ENCODE measurements around the gene SERPINI1. TPM values are rescaled to one million over a fixed set of nuclear protein-coding genes. Genes with fewer than 3 reads are reported as not detected.

SERPINI1 gene
- total and polyA plus RNA-seq, 11 donors = 5.6 to 18.5 (median 10.7) TPM

DNA sequence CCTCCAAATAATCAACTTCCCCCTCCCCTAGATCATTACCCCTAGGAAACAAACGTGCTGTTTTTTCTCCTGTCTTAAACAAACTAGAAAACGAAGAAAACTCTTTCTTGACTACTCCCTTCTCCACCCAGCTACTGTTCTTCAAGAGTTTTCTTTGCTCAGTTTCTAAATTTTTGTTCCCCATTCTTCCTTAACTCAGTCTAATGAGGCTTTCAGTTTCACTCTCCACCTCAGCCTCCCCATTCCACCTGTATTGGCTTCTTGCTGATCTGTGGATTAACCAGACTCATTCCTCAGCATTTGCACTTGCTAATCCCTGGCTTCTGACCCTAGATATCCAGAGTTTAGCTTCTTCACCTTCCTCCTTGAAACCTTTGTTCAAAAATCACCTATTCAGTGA is 26.8 kb downstream of the SERPINI1 start:
- WGBS, 4 donors = 47 to 64% (median 62%) methylated on average over 2 of the region's 2 CpGs
- Histone ChIP-seq H3K9me3 (peaks cover 0 to 10% (median 0%) of the 10 kb centered on the region in 12 donors), H3K4me1 (no peaks in the 10 kb centered on the region), H3K27me3 (no peaks in the 10 kb centered on the region), H3K27ac (no peak overlapping the region), H3K4me3 (no peak overlapping the region), H3K36me3 (no peaks in the 10 kb centered on the region)
- no peak for ATAC-seq
- intact Hi-C loops (cut with DNase I) = no loop called here
- no peak for DNase-seq
- TF ChIP-seq, protein P1, sequence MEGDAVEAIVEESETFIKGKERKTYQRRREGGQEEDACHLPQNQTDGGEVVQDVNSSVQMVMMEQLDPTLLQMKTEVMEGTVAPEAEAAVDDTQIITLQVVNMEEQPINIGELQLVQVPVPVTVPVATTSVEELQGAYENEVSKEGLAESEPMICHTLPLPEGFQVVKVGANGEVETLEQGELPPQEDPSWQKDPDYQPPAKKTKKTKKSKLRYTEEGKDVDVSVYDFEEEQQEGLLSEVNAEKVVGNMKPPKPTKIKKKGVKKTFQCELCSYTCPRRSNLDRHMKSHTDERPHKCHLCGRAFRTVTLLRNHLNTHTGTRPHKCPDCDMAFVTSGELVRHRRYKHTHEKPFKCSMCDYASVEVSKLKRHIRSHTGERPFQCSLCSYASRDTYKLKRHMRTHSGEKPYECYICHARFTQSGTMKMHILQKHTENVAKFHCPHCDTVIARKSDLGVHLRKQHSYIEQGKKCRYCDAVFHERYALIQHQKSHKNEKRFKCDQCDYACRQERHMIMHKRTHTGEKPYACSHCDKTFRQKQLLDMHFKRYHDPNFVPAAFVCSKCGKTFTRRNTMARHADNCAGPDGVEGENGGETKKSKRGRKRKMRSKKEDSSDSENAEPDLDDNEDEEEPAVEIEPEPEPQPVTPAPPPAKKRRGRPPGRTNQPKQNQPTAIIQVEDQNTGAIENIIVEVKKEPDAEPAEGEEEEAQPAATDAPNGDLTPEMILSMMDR (IDR thresholded peaks at IDR 0.05) = no peak
- TF ChIP-seq POLR2A (IDR thresholded peaks at IDR 0.05) = no peak

DNA sequence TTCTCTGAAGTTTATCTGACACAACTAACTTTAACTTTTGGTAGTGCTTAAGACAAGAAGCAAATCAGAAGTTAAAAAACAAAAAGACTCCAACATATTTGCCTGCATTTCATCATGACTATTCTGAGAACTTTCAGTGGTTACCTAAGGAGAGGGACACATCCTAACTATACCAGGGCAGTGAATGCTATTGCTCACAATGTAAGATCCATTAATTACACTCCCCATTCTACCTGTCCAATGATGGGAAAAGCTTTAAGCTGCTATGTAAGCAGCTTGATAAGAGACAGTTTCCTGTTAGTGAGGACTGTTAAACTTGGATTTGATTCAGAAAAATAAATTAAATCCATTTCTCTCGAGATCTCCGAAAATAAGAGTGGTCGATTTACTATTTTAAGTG is 37.5 kb downstream of the SERPINI1 start:
- no peak for ATAC-seq

DNA sequence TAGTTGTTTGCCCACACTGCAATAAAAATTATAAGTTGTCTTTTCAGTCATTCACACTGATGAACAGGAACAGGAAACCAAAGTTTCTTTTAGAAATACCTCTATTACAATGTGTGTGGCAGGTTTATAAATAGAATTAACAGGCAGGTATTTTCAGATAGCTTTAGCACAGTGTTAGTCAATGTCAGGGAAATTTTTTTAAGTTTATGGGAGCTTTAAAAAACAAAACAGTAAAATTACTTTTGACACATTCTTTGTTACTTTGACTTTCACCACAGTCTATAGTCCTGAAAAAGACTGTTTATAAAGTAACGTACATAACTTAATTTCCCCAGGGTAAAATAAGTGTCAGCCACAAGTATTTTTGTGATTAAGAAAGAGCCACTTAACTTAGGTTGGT is 38.1 kb downstream of the SERPINI1 start:
- Histone ChIP-seq H3K4me1 (no peaks in the 10 kb centered on the region), H3K27ac (no peak overlapping the region), H3K9me3 (peaks cover 0 to 14% (median 5%) of the 10 kb centered on the region in 12 donors), H3K4me3 (no peak overlapping the region), H3K27me3 (no peaks in the 10 kb centered on the region), H3K36me3 (no peaks in the 10 kb centered on the region)
- ATAC-seq (no peak), DNase-seq (no peak)
- intact Hi-C loops (cut with DNase I) = no loop called here
- 24 to 66% (median 43%) methylated on average over 1 of the region's 1 CpG for WGBS, 4 donors
- TF ChIP-seq, protein P1 (IDR thresholded peaks at IDR 0.05) = no peak
- no peak for TF ChIP-seq POLR2A (IDR thresholded peaks at IDR 0.05)

More for the DNA sequence above, 37.5 kb downstream of the SERPINI1 start:
- intact Hi-C loops (cut with DNase I) = no loop called here
- no peaks in the 10 kb centered on the region for H3K36me3 ChIP-seq
- H3K4me3 ChIP-seq = no peak overlapping the region
- H3K9me3 ChIP-seq = peaks cover 0 to 8% (median 3%) of the 10 kb centered on the region in 12 donors
- H3K4me1 ChIP-seq = no peaks in the 10 kb centered on the region
- no peak overlapping the region for H3K27ac ChIP-seq
- no peaks in the 10 kb centered on the region for H3K27me3 ChIP-seq
- DNase-seq = no peak
- WGBS, 4 donors = 59 to 65% (median 61%) methylated on average over 3 of the region's 3 CpGs
- TF ChIP-seq POLR2A (IDR thresholded peaks at IDR 0.05) = no peak
- TF ChIP-seq, protein P1 (IDR thresholded peaks at IDR 0.05) = no peak

DNA sequence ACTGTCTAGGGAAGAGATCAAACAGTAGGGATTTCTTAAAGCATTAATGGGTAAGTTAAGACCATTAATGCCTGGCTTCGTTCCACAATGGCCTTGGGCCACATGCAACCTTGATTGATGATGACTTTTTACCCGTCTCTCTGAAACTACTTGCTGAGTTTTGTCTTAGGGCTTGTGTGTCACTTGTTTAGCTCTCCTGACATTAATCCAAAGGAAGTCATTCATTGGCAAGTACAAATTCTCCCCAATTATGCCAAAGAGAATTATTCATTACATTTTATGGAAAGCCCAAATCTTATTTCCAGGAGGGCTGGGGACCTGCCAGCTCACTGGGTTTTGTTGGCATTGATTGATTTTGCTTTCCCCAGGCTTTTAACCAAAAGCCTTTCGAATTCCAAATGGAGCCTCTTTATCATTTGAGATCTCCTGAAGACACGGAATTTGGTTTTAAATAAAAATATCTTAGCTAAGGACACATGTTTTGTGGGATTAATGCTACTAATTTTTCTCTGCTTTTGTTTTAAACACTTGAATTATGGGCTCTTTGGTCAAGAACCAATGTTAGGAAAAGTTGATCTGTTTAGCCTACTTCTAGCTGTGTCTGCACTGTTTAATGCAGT is 40.7 kb downstream of the SERPINI1 start:
- Histone ChIP-seq H3K27me3 (no peaks in the 10 kb centered on the region), H3K27ac (no peak overlapping the region), H3K36me3 (no peaks in the 10 kb centered on the region), H3K9me3 (peaks cover 0 to 14% (median 5%) of the 10 kb centered on the region in 12 donors), H3K4me1 (no peaks in the 10 kb centered on the region), H3K4me3 (no peak overlapping the region)
- DNase-seq (no peak), ATAC-seq (no peak)
- 58 to 78% (median 65%) methylated on average over 4 of the region's 4 CpGs for WGBS, 4 donors
- TF ChIP-seq POLR2A (IDR thresholded peaks at IDR 0.05) = no peak
- TF ChIP-seq, protein P1 (IDR thresholded peaks at IDR 0.05) = no peak
- intact Hi-C loops (cut with DNase I) = no loop called here
